H1 (cell line): ENCODE measurements around the gene CTAG1A. TPM values are rescaled to one million over a fixed set of nuclear protein-coding genes. Genes with fewer than 3 reads are reported as not detected.

Experiments used
- CTCF ChIA-PET: fragments of 300-600 bp; sonication (Branson Sonifier 250); formaldehyde crosslinking; loops from one replicate; lab custom pipeline; 2021; ENCODE audit not compliant: partially characterized antibody; lab: Charles Lee
- POLR2A ChIA-PET: fragments of 300-600 bp; sonication (Branson Sonifier 250); formaldehyde crosslinking; loops from one replicate; lab custom pipeline; 2021; ENCODE audit warnings: inconsistent platforms; ENCODE audit not compliant: partially characterized antibody; lab: Charles Lee
- DNase-seq, 2 experiments: peaks; one replicate each; pipeline versions ENCODE4 v3.0.0 to v3.0.0-alpha.2; 2010 to 2022; ENCODE audit warnings: low spot score in 2 of 2, low read depth in 1 of 2, mixed read lengths in 1 of 2
- FAIRE-seq: peaks from 2 replicates; lab custom pipeline; 2011; peaks lifted over from hg19 to GRCh38; lab: Jason Lieb, UNC
- H2AFZ ChIP-seq: 2 replicates; pipeline ENCODE4 v1.8.1; 2012; ENCODE audit warnings: low read length, inconsistent platforms
- H2AK5ac ChIP-seq: 2 replicates; pipeline ENCODE4 v1.6.1; 2013; ENCODE audit warnings: low read depth, low read length
- H2BK120ac ChIP-seq: replicated peaks from 2 replicates; pipeline ENCODE3; 2013; ENCODE audit warnings: low read depth, low read length, inconsistent platforms
- H2BK12ac ChIP-seq: 2 replicates; pipeline ENCODE4 v1.6.1; 2013; ENCODE audit warnings: low read depth, low read length
- H2BK15ac ChIP-seq: 2 replicates; pipeline ENCODE4 v1.6.1; 2013; ENCODE audit warnings: low read length
- H2BK20ac ChIP-seq: 2 replicates; pipeline ENCODE4 v1.6.1; 2013; ENCODE audit warnings: low read length
- H2BK5ac ChIP-seq: 2 replicates; pipeline ENCODE4 v1.6.1; 2013; ENCODE audit warnings: low read depth, low read length
- H3K14ac ChIP-seq: 2 replicates; pipeline ENCODE4 v1.6.1; 2013; ENCODE audit warnings: inconsistent platforms; ENCODE audit not compliant: insufficient read length
- H3K18ac ChIP-seq: 2 replicates; pipeline ENCODE4 v1.6.1; 2013; ENCODE audit warnings: low read length; ENCODE audit errors: extremely low read depth
- H3K23ac ChIP-seq: 2 replicates; pipeline ENCODE4 v1.6.1; 2013; ENCODE audit warnings: inconsistent platforms; ENCODE audit not compliant: insufficient read length
- H3K23me2 ChIP-seq: 2 replicates; pipeline ENCODE4 v1.6.1; 2013; ENCODE audit warnings: low read depth, low read length
- H3K27ac ChIP-seq: 2 replicates; pipeline ENCODE4 v1.6.1; 2011; ENCODE audit warnings: low read depth, low read length, inconsistent platforms
- H3K27me3 ChIP-seq, 4 experiments: replicated peaks in 1 of 4; 1 replicate in 1 of 4; 2 replicates in 3 of 4; pipeline versions ENCODE4 v1.6.1 to v1.8.1; 2011 to 2013; ENCODE audit warnings: low read length in 3 of 4, mild to moderate bottlenecking in 3 of 4, inconsistent platforms in 2 of 4, mixed read lengths in 2 of 4, moderate library complexity in 1 of 4; ENCODE audit not compliant: control insufficient read depth in 3 of 4, insufficient read depth in 3 of 4; ENCODE audit errors: extremely low read depth in 1 of 4
- H3K36me3 ChIP-seq, 4 experiments: 2 replicates each; pipeline versions ENCODE4 v1.6.1 to v1.8.1; 2011 to 2013; ENCODE audit warnings: mild to moderate bottlenecking in 4 of 4, low read length in 3 of 4, moderate library complexity in 2 of 4, control low read depth in 1 of 4, inconsistent platforms in 1 of 4; ENCODE audit not compliant: insufficient read depth in 4 of 4, control insufficient read depth in 2 of 4
- H3K4ac ChIP-seq: replicated peaks from 2 replicates; pipeline ENCODE3; 2013; ENCODE audit warnings: low read length, low read depth, mixed read lengths, inconsistent platforms; ENCODE audit not compliant: insufficient read length
- H3K4me1 ChIP-seq, 4 experiments: replicated peaks in 1 of 4; 1 replicate in 1 of 4; 2 replicates in 3 of 4; pipeline versions ENCODE4 v1.6.1 to v1.8.1; 2011 to 2013; ENCODE audit warnings: low read length in 3 of 4, inconsistent platforms in 2 of 4, mixed read lengths in 1 of 4; ENCODE audit not compliant: insufficient read depth in 4 of 4, control insufficient read depth in 3 of 4
- H3K4me2 ChIP-seq, 2 experiments: 2 replicates each; pipeline versions ENCODE4 v1.6.1 to v1.8.1; 2011 to 2013; ENCODE audit warnings: low read depth in 2 of 2, low read length in 2 of 2, control low read depth in 1 of 2, inconsistent platforms in 1 of 2, mild to moderate bottlenecking in 1 of 2; ENCODE audit not compliant: insufficient read depth in 1 of 2
- H3K4me3 ChIP-seq, 4 experiments: fragments of 200-600, 300-600 bp in 1 of 4; sonication (generic), shearing (Covaris generic), sonication (Bioruptor Twin) in 1 of 4; 2 replicates each; pipeline versions ENCODE4 v1.5.1 to v1.8.1; 2011 to 2016; ENCODE audit warnings: low read length in 4 of 4, low read depth in 3 of 4, control low read depth in 2 of 4, inconsistent platforms in 2 of 4, mild to moderate bottlenecking in 2 of 4, mixed read lengths in 1 of 4, moderate library complexity in 1 of 4; ENCODE audit not compliant: insufficient read depth in 2 of 4; ENCODE audit errors: extremely low read depth in 1 of 4
- H3K56ac ChIP-seq: replicated peaks from 2 replicates; pipeline ENCODE3; 2013; ENCODE audit warnings: low read depth, mild to moderate bottlenecking, mixed read lengths, low read length, inconsistent platforms; ENCODE audit not compliant: insufficient read length
- H3K79me1 ChIP-seq: 2 replicates; pipeline ENCODE4 v1.6.1; 2013; ENCODE audit warnings: low read depth, low read length, control low read depth
- H3K79me2 ChIP-seq, 2 experiments: 2 replicates each; pipeline versions ENCODE4 v1.6.1 to v1.8.1; 2012 to 2013; ENCODE audit warnings: low read length in 2 of 2, mild to moderate bottlenecking in 2 of 2, inconsistent platforms in 1 of 2; ENCODE audit not compliant: insufficient read depth in 2 of 2, control insufficient read depth in 1 of 2
- H3K9ac ChIP-seq, 4 experiments: replicated peaks in 1 of 4; 1 replicate in 1 of 4; 2 replicates in 3 of 4; pipeline versions ENCODE4 v1.6.1 to v1.8.1; 2011 to 2013; ENCODE audit warnings: low read depth in 3 of 4, low read length in 3 of 4, control low read depth in 2 of 4, mild to moderate bottlenecking in 2 of 4, moderate library complexity in 2 of 4, inconsistent platforms in 1 of 4; ENCODE audit errors: extremely low read depth in 1 of 4
- H3K9me3 ChIP-seq, 2 experiments: 2 replicates each; pipeline versions ENCODE4 v1.6.1 to v1.8.1; 2012 to 2013; ENCODE audit warnings: mild to moderate bottlenecking in 2 of 2, moderate library complexity in 2 of 2, control low read depth in 1 of 2, inconsistent platforms in 1 of 2, low read depth in 1 of 2, low read length in 1 of 2, mixed read lengths in 1 of 2; ENCODE audit not compliant: insufficient read depth in 2 of 2
- H4K20me1 ChIP-seq, 2 experiments: replicated peaks in 1 of 2; 2 replicates each; pipeline versions ENCODE3 to v1.8.1; 2011 to 2013; ENCODE audit warnings: inconsistent platforms in 2 of 2, low read length in 2 of 2, mild to moderate bottlenecking in 1 of 2; ENCODE audit not compliant: insufficient read depth in 2 of 2, control insufficient read depth in 1 of 2
- H4K5ac ChIP-seq: 2 replicates; pipeline ENCODE4 v1.6.1; 2013; ENCODE audit warnings: low read length, low read depth, mixed read lengths, inconsistent platforms; ENCODE audit not compliant: insufficient read length
- H4K8ac ChIP-seq: 2 replicates; pipeline ENCODE4 v1.8.0; 2013; ENCODE audit warnings: mild to moderate bottlenecking, moderate library complexity, low read length, inconsistent platforms; ENCODE audit not compliant: insufficient read depth; ENCODE audit errors: extremely low read depth
- H4K91ac ChIP-seq: replicated peaks from 2 replicates; pipeline ENCODE3; 2013; ENCODE audit warnings: low read length, mixed read lengths, inconsistent platforms; ENCODE audit not compliant: insufficient read length
- BCL11A ChIP-seq, 2 experiments: IDR thresholded peaks; one replicate each; pipeline ENCODE4 v1.6.1; 2011; ENCODE audit warnings: low read depth in 2 of 2, low read length in 2 of 2, mild to moderate bottlenecking in 2 of 2
- CREB1 ChIP-seq: IDR thresholded peaks from 2 replicates; pipeline ENCODE4 v1.6.1; 2012; ENCODE audit warnings: inconsistent platforms
- NRF1 ChIP-seq: IDR thresholded peaks from 2 replicates; pipeline ENCODE4 v1.6.1; 2011; ENCODE audit warnings: mild to moderate bottlenecking, low read depth, low read length, improper control_type of control experiment
- SAP30 ChIP-seq: fragments of 300-600 bp; sonication (generic); IDR thresholded peaks from 2 replicates; pipeline ENCODE4 v1.7.1; 2012; ENCODE audit warnings: low read length, moderate library complexity, mild to moderate bottlenecking, inconsistent platforms; ENCODE audit not compliant: insufficient read depth, insufficient replicate concordance
- SP4 ChIP-seq: IDR thresholded peaks from 2 replicates; pipeline ENCODE4 v1.6.1; 2012; ENCODE audit warnings: low read length, inconsistent platforms
- SRF ChIP-seq: IDR thresholded peaks from 2 replicates; pipeline ENCODE4 v1.6.1; 2011; ENCODE audit warnings: mild to moderate bottlenecking, low read depth, low read length, moderate library complexity
- TCF12 ChIP-seq: IDR thresholded peaks from 2 replicates; pipeline ENCODE4 v1.6.1; 2011; ENCODE audit warnings: low read depth, mild to moderate bottlenecking, low read length
- WGBS, 2 experiments: shearing (Covaris generic) in 1 of 2; methylation state at CpG; one replicate each; pipeline versions ENCODE4 v1.1.6 to v1.1.7; 2013 to 2015; ENCODE audit warnings: low lambda C conversion rate in 2 of 2, mixed read lengths in 2 of 2, inconsistent platforms in 1 of 2, low coverage in 1 of 2, missing lambda C conversion rate in 1 of 2; ENCODE audit not compliant: insufficient replicate concordance in 2 of 2, insufficient coverage in 1 of 2, insufficient read length in 1 of 2; ENCODE audit errors: extremely low coverage in 1 of 2, missing lambda C conversion rate in 1 of 2; 5-methylcytosine and 5-hydroxymethylcytosine counted together
- polyA plus RNA-seq, 7 experiments: library from polyadenylated mRNA; depleted of rRNA in 3 of 7; stranded (reverse) in 5 of 7; unstranded in 2 of 7; fragments of >200 nt in 5 of 7; fragments of 200-250 nt in 2 of 7; gene quantifications; 1 replicate in 5 of 7; 2 replicates in 1 of 7; 4 replicates in 1 of 7; pipeline versions ENCODE4 v1.2.1 to v1.2.3, GENCODE V29; 2011 to 2013; ENCODE audit warnings: missing spikeins in 2 of 7, mixed read lengths in 2 of 7
- total RNA-seq: library from RNA; stranded (reverse); fragmentation: NEBNext Ultra II Directional; extraction: Animal tissue kit (Norgen Biotek cat#: 25700); gene quantifications from 2 replicates; pipeline ENCODE4 v1.2.1, GENCODE V29; 2021

The CTAG1A gene
- total and polyA plus RNA-seq, 2 of the 8 experiments (the other 6 are each of a cell fraction or from before 2014, with no cell fraction given): not detected

DNA sequence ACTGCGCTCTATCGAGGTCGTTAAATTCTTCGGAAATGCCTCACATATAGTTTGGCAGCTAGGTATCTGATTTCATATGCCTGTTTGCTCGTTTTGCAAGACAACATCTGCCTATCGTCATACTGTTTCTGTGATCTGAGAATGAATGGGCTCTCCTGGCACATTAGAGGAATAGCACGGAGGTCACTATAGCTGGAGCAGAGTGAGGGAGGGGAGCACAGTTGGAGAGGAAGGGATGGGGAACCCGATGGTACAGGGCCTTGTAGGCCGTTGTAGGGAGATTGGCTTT is 37.0 kb upstream of the CTAG1A start:
- Histone ChIP-seq H3K36me3 (peaks cover 0 to 10% (median 6%) of the 10 kb centered on the region in 4 experiments; a peak in 5 of 8 replicates), H2AK5ac (no peak overlapping the region), H2BK12ac (no peak overlapping the region), H2BK120ac (no peak overlapping the region), H2AFZ (no peak overlapping the region; the same call in 1 of the 2 replicates), H2BK20ac (no peak overlapping the region), H3K79me1 (0 out of 2 replicates have a peak, but pooled peaks cover 3% of the 10 kb centered on the region), H3K18ac (no peak overlapping the region), H3K4me3 (peak overlapping the region; percentile 75 to 99 (median 88)), H3K23me2 (peaks cover 5% of the 10 kb centered on the region; the same call in 1 of the 2 replicates), H3K27ac (no peak overlapping the region), H3K4me1 (peaks cover 0 to 6% (median 1%) of the 10 kb centered on the region in 4 experiments; a peak in 3 of 7 replicates), H3K27me3 (no peaks in the 10 kb centered on the region), H4K91ac (no peak overlapping the region), H4K5ac (no peak overlapping the region), H3K79me2 (peaks cover 0 to 21% of the 10 kb centered on the region in 2 experiments; a peak in 2 of 4 replicates), H2BK5ac (no peak overlapping the region), H4K8ac (no peak overlapping the region), H3K9me3 (no peaks in the 10 kb centered on the region), H2BK15ac (no peak overlapping the region), H3K4me2 (peak overlapping the region; percentile 85 to 96), H3K23ac (no peak overlapping the region), H4K20me1 (peaks cover 0 to 6% of the 10 kb centered on the region in 2 experiments), H3K9ac (peak overlapping the region; percentile 37 to 83 (median 58)), H3K56ac (no peak overlapping the region), H3K14ac (no peak overlapping the region), H3K4ac (no peak overlapping the region)
- 2% methylated on average over 9 of the region's 9 CpGs; no CpG with 5 or more reads in 1 of the 2 experiments for WGBS, 2 experiments
- ChIA-PET CTCF (no interaction called here), POLR2A (interaction anchor here (1.1 to 1.3 kb wide), 2 partner anchors 17 to 57 kb away, joined by 3 to 4 read pairs; partner anchors contain the start of gene SLC10A3)
- TF ChIP-seq TCF12 (no peak), SP4 (no peak), NRF1 (no peak), BCL11A (IDR thresholded peaks at IDR 0.05; ENCODE audit: low read depth in 2 of 2, low read length in 2 of 2) (no peak), CREB1 (no peak), SAP30 (peak; percentile 7), SRF (no peak)
- FAIRE-seq: no peak
- DNase-seq: no peak
